GM19467 (cell line): ENCODE data around the gene LMTK2.

Experiments used
- ATAC-seq: cut with Tn5 transposase; IDR thresholded peaks from one replicate; pipeline ENCODE4 v1.9.1; 2021; ENCODE audit warnings: mild to moderate bottlenecking, moderate library complexity; ENCODE audit not compliant: unreplicated experiment

LMTK2 gene

DNA sequence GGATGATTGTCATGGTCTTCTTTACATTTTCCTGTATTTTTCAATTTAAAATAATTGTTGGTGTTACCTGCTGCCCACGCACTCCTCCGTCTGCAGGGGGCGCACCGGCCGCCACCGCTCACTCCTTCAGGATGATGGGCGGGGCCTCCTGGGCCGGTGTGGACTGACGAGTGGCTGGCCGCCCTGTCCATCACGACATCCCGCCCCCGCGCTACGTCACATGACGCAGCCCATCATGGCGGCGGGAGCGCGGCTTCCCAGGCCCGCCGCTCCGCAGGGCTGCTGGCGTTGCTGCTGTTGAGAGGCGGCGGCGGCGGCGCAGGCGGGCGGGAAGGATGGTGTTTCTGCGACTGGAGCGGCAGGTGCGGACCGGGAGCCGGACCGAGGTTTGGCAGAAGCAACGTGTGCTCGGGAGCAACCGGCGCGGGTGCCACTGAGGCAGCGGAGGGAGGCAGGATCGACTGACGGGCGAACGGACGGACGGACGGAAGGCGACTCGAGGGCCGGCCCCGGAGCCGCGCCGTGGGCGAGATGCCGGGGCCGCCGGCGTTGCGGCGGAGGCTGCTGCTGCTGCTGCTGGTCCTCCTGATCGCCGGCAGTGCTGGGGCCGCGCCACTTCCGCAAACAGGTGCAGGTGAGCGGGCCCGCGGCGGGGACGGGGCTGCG, at the start of gene LMTK2:
LMTK2 (plus strand) TSS at position 216 of the 666 bp plus-strand sequence; CDS start at position 532, 316 bp downstream.
- ATAC-seq = peak; percentile 100

DNA sequence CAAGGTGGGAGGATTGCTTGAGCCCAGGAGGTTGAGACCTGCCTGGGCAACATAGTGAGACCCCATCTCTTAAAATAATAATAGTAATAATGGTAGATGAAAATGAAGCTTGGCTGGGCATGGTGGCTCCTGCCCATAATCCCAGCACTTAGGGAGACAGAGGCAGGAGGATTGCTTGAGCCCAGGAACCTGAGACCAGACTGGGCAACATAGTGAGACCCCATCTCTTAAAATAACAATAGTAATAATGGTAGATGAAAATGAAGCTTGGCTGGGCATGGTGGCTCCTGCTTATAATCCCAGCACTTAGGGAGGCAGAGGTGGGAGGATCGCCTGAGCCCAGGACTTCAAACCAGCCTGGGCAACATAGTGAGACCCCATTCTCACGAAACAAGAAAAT, 49.5 kb upstream of the LMTK2 start:
- no peak for ATAC-seq

DNA sequence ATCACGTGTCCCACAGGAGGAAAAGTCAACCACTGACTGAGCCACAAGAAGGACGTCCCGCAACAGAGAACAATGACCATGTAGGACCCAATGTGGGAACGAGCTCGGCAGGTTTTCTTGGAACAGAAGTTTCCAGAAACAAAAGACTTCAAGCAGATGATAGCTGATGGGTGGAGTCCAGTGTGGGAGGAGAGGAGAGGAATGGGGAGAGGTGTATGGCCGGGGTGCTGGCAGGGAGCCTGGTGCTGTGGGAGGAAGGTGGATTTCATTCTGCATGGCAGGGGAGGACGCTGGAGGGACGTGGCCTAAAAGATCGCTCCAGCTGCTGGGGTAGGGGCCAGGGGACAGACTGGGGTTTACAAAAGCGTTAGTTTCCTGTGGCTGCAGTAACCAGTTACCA, 48.5 kb upstream of the LMTK2 start:
- ATAC-seq = no peak

DNA sequence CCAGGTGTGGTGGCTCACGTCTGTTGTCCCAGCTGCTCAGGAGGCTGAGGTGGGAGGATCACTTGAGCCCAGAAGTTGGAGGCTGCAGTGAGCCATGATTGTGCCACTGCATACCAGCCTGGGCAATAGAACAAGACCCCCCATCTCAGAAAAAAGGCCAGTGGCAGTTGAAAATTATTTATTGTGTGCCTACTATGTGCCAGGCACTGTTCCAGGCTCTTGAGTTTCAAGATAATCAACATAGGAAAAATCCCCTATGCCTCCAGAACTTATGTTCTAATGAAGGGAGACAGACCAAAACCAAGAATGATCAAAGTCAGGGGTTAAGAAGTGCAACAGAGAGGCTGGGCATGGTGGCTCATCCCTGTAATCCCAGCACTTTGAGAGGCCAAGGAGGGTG, 42.4 kb upstream of the LMTK2 start:
- ATAC-seq = no peak

DNA sequence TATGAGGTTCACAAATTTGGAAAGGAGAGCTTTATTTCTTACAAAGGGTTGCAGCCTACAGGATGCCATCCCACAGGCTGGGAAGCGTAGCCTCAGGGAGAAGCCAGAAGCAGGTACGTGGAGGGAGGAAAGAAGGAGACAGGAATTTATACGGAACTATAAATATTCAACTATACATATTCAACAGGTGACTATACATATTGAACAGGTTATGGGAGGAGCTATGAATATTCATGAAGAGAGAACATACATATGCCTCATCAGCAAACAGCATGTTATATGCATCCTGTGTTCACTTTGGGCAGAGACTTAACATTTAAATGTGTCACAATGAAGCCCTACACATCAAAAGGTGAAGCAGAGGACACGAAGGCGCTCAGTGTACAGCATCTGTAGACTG, 40.5 kb upstream of the LMTK2 start:
- ATAC-seq = no peak

DNA sequence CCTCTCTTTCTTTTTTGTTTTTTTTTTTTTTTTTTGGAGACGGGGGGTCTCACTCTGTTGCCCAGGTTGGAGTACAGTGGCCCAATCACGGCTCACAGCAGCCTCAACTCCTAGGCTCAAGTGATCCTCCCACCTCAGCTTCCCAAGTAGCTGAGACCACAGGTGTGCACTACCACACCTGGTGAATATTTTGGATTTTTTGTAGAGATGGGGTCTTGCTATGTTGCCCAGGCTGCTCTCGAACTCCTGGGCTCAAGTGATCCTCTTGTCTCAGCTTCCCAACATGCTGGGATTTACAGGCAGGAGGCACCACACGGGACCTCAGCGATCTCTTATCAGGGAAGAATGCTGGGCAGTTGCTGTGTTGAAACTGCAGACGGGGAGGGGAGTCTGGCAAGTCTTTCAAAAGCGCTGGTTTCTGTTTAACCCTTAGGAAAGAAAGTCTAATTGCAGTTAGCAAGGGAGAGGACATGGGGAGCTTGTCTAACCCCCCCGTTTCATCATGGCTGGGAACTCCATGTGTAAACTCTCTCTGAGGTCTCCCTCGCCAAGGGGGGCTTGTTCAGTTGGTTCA, 39.6 kb upstream of the LMTK2 start:
- ATAC-seq = no peak

DNA sequence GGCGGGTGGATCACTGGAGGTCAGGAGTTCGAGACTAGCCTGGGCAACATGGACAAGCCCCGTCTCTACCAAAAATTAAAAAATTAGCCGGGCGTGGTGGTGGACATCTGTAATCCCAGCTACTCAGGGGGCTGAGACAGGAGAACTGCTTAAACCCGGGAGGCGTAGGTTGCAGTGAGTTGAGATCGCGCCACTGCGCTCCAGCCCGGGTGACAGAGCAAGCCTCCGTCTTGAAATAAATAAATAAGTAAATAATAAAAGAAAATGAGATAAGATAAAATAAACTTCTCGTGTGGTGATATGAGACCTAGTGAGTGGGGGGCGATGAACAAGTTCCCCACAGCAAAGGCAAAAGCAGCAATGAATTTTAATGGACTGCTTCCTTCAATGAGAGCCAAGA, 33.6 kb upstream of the LMTK2 start:
- no peak for ATAC-seq

- ATAC-seq = no peak
Measured at GRCh38 chr7:98075801-98076200, 30.9 kb upstream of the LMTK2 start.

DNA sequence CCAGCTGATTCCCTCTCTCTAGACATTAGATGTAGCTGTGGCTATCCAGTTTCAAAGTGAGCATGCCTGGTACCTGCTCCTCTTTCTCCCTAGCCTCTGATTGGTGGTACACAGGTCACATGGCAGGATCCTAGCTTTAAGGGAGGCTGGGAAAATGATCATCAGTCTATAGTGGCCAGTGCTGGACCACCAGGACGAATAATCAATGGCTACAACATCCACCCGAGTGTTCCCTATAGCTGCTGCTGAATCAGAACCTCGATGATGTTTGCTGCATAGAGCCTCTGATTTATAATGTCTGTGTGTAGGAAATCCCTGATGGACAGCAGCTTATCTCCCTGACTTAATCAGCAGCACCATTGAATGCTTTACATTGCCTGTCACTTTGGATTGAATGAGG, 28.9 kb upstream of the LMTK2 start:
- ATAC-seq = no peak

DNA sequence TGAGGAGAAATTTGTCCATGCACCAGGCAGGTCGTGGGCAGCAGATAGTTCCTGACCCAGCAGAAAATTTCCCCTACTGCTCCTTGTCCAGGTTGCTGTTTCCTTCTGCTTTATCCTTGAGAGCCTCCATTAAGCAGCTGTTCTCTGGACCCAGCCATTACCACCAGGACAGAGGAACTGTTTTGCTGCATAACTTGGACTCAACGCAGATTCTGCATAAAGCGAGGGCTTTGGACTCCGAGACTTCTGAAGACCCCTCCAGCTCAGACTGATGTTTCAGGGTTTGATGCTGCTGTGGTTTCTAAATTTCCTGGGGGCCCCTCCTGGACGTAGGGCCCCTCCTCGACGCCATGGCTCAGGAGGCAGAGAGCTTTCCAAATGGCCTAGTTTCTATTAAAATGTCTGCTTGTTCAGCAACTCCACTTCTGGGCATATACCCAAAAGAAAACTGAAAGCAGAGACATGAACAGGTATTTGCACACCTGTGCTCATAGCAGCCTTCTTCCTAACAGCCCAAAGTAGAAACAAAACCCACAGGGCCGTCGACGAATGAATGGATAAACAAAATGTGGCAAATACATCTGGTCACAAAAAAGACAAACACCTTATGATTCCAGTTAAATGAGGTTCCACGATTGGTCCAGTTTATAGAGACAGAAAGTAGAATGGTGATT, 28.3 kb upstream of the LMTK2 start:
- no peak for ATAC-seq

- ATAC-seq = no peak
Measured at GRCh38 chr7:98079891-98080648, 26.6 kb upstream of the LMTK2 start.

DNA sequence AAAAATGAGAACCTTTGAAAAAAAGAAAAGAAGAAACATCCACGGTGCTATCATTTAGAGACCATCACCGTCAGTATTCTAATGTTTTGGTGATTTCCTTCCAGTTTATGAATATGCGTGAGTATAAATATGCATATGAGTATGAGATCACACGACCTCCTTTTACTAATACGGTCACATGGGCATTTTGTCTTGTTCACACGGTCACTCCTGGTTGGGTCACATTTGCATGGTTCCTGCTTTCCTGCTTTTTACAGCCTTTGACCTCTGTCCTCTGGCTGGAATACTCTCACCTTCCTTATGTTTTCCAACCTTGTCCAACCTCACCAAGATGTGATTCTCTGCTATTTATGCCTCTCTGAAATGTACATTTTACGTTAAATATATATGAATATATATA, 25.3 kb upstream of the LMTK2 start:
- ATAC-seq = no peak

- no peak for ATAC-seq
Measured at GRCh38 chr7:98084631-98085030, 22.0 kb upstream of the LMTK2 start.

GRCh38 chr7:98085674-98086073, 21.0 kb upstream of the LMTK2 start:
- no peak for ATAC-seq

DNA sequence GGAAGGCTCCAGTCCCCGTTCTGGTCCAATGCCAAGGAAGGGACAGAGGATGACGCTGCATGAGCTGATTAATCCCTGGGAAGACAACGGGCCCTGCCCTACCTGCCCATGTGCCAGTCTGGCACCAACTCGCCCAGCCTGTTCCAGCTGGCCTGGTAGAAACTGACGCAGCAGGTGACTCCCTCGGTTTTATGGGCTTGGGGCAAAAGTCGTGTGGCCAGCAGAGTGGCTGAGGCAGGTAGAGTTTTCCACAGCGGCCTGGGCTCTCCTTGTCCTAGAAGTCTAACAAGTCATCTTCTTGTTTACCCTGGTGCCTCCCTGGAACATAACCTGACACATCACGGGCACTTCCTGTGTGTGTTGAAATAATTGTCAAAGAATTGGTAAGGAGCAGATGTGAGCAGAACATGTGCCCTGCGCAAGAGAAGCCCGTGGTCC, 20.4 kb upstream of the LMTK2 start:
- no peak for ATAC-seq

- ATAC-seq = no peak
Measured at GRCh38 chr7:98088109-98088508, 18.6 kb upstream of the LMTK2 start.

GRCh38 chr7:98090116-98090515, 16.5 kb upstream of the LMTK2 start:
- ATAC-seq = no peak

- no peak for ATAC-seq
Measured at GRCh38 chr7:98091061-98091460, 15.6 kb upstream of the LMTK2 start.

- ATAC-seq = no peak
Measured at GRCh38 chr7:98091523-98091922, 15.1 kb upstream of the LMTK2 start.

- no peak for ATAC-seq
Measured at GRCh38 chr7:98097042-98097645, 9.5 kb upstream of the LMTK2 start.

DNA sequence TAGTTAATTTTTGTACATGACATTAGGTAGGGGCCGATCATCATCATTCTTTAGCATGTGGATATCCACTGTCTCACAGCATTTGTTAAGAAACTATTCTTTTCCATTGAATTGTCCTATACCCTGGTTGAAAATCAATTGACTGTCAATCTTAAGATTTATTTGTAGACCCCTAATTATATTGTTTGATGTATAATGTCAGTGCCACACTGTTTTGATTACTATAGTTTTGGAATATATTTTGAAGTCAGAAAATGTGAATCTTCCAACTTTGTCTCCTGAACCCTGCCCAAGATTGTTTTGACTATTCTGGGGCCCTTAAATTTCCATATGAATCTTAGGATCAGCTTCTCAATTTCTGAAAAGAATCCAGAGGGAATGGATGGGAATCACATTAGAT, 6.6 kb upstream of the LMTK2 start:
- ATAC-seq = no peak
